LHCN-M2 (cell line): ENCODE data around the gene CDY2A. TPM values are rescaled to one million over a fixed set of nuclear protein-coding genes. Genes with fewer than 3 reads are reported as not detected.
"Not testable (repeated sequence)": the region's sequence is repeated elsewhere in the genome, so short reads cannot be mapped to it uniquely, and the experiment has no call there.

Experiments
- DNase-seq: peaks from one replicate; pipeline ENCODE4 v3.0.0-alpha.2; 2012; ENCODE audit warnings: low read depth
- polyA plus RNA-seq: library from polyadenylated mRNA; unstranded; fragments of >200 nt; gene quantifications from one replicate; pipeline ENCODE4 v1.2.1, GENCODE V29; 2012; ENCODE audit warnings: missing spikeins
- total RNA-seq: library from RNA; depleted of rRNA; stranded (reverse); fragments of >200 nt; gene quantifications from 2 replicates; pipeline ENCODE4 v1.2.3, GENCODE V29; 2014; rRNA removed

The CDY2A gene, protein sequence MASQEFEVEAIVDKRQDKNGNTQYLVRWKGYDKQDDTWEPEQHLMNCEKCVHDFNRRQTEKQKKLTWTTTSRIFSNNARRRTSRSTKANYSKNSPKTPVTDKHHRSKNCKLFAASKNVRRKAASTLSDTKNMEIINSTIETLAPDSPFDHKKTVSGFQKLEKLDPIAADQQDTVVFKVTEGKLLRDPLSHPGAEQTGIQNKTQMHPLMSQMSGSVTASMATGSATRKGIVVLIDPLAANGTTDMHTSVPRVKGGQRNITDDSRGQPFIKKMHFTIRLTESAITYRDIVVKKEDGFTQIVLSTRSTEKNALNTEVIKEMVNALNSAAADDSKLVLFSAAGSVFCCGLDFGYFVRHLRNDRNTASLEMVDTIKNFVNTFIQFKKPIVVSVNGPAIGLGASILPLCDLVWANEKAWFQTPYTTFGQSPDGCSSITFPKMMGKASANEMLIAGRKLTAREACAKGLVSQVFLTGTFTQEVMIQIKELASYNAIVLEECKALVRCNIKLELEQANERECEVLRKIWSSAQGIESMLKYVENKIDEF
- not detected in 2 replicates for total RNA-seq
- not detected for polyA plus RNA-seq

DNA sequence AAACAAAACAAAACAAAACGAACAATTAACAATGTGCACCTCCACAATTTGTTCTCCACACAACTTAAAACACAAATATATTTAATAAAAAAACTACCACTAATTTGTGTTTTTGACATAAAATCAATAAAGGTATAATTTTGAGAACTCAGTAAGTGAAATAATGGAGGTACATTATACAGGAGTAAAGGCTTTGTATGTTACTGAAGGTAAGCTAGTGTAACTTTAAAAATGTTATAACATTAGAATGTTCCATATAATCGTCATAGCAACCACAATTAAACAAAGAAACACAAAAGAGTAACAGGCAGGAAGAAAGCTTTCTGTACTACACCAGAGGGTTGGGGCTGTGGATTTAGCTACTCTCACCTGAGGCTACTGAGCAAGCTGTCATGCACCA is at the start of gene CDY2A:
CDY2A (plus strand) TSS at position 301 of the 400 bp plus-strand sequence. CDS start 328 bp downstream, outside the sequence.
- DNase-seq = not testable (repeated sequence)

DNA sequence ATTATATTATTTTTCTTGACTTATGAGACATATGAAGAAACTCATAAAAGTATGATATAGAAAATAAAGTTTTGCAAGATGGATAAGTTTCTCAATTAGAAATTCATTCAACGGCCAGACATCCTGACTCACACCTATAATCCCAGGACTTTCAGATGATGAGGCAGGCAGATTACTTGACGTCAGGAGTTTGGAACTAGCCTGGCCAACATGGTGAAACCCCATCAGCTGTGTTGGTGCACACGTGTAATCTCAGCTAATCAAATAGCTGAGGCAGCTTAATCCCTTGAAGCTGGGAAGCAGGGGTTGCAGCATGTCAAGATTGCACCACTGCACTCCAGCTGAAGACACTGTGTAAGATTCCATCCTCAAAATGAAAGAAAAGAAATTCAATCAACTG is 28.0 kb upstream of the CDY2A start:
- DNase-seq = not testable (repeated sequence)

DNA sequence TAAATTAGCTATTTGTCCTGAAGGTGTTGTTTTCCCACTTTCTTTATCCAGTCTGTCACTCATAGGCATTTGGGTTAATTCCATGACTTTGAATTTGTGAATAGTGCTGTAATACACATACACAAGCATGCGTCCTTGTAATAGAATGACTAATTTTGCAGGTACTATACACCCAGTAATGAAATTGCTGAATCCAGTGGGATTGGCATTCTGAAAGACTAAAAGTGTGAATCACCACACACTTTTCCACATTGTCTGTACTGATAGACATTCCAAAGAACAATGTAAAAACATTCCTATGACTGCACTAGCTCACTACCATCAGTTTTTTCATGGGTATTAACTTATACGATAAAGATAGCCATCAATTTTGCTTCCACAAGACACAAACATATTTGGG is 27.3 kb upstream of the CDY2A start:
- not testable (repeated sequence) for DNase-seq

DNA sequence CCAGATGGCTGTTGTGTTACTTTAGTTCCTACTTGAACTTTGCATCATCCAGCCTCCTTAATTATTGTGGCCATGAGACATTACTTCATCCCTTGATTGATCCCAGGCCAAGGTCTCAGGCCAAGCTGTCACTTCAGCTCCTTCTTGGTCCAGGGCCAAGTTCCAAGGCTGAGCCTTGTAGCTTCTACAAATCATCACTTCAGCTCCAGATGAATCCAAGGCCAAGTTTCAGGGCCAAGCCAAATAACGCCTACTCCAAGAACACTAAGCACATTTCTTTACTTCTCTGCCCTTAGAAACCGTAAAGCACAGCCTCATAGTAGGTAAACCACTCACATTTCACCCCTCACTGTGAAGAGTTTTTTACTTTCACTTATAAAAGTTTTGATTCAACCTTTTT is 1.7 kb upstream of the CDY2A start:
- not testable (repeated sequence) for DNase-seq

DNA sequence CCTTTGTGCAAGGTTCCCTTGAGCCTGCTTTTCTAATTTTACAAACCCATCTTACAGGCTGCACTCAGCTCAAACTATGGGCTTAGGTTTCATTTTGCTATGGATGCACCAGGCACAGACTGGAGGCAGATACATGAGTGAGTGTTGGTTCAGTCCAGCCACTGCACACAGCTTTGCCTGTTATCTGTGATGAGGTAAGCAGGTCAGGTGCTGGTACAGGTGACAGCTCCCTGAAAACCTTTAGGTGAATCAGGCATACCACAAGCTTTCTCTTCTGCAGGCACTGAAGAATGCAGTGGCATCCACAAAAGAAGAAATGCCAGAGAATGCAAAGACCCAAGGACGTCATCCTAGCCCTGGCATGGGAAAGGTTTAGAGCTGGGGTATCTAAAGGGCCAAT is 3.3 kb downstream of the CDY2A start:
- not testable (repeated sequence) for DNase-seq

DNA sequence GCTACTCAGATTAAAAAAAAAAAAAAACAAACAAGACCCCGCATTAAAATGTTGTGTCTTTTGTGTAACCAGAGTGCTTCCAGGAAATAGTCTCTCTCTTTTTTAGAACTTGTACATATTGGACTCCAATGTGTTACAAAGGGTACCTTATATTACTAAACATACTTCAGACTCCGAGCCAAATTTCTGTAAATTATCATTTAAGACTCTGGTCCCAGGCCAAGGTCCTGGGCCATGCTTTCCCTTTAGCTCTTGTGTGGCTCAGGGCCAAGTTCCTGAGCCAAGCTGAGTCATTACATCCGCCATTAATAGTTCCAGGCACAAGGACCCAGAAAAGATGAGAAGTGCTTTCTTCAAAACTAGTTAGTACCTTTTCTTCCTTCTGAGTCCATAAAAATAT is 4.6 kb downstream of the CDY2A start:
- DNase-seq = not testable (repeated sequence)

DNA sequence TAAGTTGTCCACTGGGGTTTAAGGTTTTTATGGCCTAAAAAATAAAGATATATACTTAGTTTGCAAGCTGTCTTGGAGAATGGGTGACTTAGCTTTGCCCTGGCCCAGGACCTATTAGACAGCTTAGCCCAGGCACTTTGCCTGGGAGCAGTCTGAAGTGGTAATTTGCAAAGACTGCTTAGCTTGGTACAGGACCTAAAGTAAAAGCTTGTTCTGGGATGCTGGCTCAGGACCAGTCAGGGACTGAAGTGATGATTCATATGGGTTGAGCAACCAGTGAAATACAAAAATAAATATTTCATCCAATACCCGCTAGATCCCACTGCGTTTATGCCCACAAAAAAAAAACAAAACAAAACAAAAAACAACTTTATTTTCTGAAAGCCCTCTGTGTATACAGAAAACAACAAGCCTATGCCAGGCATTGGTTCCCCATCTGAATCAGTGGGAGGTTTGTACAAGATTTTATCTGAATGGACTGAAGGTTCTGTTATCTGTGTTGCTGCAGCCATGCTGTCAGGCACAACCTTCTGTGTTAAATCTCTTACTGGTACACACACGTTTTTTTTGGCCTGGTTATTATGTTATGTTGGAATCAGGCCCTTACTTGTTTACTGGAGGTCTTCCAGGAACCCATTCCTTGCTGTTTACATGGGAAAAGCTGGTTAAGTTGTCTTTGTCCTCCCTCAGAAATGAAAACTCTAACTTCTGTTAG is 8.7 kb downstream of the CDY2A start:
- DNase-seq = not testable (repeated sequence)

DNA sequence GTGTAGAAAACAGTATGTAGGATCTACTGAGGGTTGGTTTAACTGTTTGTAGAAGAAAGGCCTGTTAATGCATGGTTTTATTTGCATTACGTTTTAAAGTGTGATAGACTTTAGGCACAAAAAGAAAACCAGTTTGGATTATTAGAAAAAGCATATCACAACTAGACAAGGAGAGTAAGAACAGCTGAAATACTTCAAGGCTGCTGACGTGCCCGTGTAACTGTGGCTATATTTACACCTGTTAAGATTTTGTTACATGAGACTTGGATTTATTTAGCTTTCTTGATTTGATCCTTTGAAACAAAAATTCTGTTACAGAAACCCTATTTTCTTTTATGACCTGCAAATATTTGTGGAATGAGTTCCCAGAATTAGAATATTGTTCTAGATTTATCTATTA is 9.3 kb downstream of the CDY2A start:
- not testable (repeated sequence) for DNase-seq

DNA sequence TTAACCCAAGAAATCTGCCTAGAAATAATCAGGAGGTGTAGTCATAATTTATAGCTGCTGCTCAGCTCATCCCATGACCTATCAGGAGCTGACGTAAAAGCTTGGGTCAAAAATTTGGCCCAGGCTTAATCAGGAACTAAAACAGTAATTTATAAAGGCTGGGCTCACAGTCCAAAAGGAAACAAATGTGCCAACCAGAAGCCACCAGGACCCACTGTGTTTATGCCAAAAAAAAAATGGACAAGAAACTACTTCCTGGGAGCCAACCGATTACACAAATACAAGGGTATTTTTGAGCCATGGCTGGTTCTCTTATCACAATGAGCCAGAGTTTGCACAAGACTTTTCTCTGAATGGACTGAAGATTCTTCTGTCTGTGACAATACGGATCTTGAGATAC is 19.4 kb downstream of the CDY2A start:
- not testable (repeated sequence) for DNase-seq

DNA sequence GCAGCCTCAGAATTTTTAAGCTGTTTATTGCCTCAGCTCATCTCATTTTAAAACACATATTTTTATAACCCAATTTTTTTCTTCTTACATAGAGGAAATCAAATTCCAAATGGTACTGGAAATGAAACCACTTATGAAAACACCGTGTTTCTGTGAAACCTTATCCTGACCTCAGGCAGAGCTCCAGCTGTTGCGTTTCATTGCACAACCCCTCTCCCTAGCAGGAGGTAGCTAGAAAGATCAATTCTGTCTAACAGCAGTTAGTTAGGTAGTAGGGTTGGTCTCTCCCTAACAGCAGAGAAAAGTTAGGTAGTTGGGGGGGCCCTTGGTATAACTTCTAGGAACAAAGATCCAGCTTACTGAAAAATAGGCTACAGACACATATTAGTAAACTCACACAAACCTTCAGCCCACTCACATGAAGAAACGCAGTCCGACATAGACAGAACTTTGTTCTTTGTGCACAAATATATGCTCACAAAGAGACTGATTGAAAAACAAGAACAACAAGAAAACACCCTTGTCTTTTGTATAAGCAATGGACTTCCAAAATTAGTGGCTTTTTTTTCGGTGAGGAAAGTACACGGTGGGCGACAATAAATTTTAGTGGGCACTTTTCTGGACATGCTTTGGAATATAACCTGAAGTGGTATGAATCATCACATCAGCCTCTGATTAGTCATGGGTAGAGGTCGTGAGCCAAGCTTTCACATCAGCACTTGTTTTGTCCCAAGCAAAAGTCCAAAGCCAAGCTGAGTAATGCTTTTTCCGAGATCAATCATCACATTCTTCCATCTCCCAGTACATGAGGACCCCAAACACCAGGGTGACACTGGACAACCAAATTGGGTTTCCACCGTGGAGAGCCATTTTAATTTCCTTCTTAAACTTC is 22.8 kb downstream of the CDY2A start:
- DNase-seq = not testable (repeated sequence)

DNA sequence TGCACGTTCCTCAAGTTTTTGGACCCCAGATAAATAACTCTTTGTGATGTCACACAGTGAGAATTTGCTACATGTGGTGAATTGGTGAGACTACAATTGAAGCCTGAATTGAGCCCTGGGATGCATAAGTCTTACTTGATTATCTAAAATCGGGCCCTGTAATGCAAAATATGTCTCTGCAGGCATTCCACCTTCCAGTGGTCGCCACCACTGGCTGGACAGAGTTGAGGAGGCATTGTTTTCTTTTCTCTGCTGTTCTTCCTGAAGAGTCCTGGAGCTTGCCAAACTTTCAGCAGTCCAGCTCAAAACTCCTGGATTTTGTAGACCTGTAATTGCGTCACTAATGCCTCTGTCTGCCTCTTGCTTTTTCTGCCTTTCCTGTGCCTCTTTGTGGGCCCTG is 23.5 kb downstream of the CDY2A start:
- not testable (repeated sequence) for DNase-seq

DNA sequence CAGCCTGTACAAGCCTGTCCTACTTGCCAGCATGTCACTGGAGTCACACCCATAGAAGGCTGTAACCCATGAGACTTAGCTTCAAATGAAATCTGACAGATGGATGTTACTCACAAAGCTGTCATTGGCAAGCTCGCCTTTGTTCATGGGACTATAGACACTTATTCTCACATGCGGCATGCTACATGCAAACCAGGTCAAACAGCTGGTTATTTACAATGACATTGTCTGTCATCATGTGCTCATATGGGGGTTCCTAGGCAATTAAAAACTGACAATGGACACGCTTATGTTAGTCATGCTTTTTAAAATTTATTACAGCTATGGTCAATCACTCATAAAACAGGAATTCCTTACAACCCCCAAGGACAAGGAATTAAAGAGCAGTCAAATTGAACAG is 30.9 kb downstream of the CDY2A start:
- not testable (repeated sequence) for DNase-seq

DNA sequence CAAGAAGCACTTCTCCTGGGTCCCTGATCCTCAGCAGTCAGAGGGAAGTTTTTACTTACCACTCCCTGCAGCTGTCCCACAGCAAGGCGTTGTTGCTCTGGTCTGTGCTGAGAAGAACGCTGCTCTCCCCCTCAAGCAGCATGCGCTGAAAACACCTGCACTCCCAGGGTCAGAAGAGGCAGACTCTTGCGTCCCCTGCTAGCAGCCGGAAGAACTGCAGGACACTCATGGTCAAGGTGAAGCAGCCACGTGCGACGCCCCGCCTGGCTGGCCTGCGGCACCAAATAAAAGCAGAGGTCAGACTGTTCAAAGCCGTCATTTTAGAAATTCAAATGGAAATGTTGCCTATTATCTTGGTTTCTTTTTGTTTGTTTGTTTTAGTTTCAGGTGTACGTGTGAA is 47.9 kb downstream of the CDY2A start:
- DNase-seq = not testable (repeated sequence)

Other genes with a start within 250 kb of the CDY2A start
- gene CDY2B, start 145.6 kb upstream of the CDY2A start, total RNA-seq = not detected in 2 replicates